Muscle of leg (tissue), 11 donors: Measurements from ENCODE around the gene CA5A. TPM values are rescaled to one million over a fixed set of nuclear protein-coding genes. Genes with fewer than 3 reads are reported as not detected.
A peak's percentile ranks its signal among the peaks of the same experiment; 100 is the strongest.
"Not testable (repeated sequence)": the region's sequence is repeated elsewhere in the genome, so short reads cannot be mapped to it uniquely, and the experiment has no call there.

ENCODE experiments used
- DNase-seq: peaks from one replicate; pipeline ENCODE4 v3.0.0; 2013
- H3K27ac ChIP-seq: one replicate; pipeline ENCODE4 v1.5.1; 2013; ENCODE audit warnings: mild to moderate bottlenecking, low read length, control low read depth
- H3K27me3 ChIP-seq: one replicate; pipeline ENCODE4 v1.6.1; 2013; ENCODE audit warnings: low read length; ENCODE audit not compliant: control insufficient read depth, insufficient read depth
- H3K36me3 ChIP-seq: one replicate; pipeline ENCODE4 v1.6.1; 2013; ENCODE audit warnings: low read length; ENCODE audit not compliant: control insufficient read depth, insufficient read depth
- H3K4me1 ChIP-seq: one replicate; pipeline ENCODE4 v1.6.1; 2013; ENCODE audit warnings: low read length; ENCODE audit not compliant: control insufficient read depth, insufficient read depth
- H3K4me3 ChIP-seq: one replicate; pipeline ENCODE4 v1.5.1; 2013; ENCODE audit warnings: low read length, control low read depth
- H3K9me3 ChIP-seq: replicated peaks from 2 replicates; pipeline ENCODE4 v1.6.1; 2013; ENCODE audit warnings: low read depth, low read length; ENCODE audit not compliant: control insufficient read depth
- WGBS: methylation state at CpG from one replicate; pipeline ENCODE4 v1.1.5; 2013; ENCODE audit warnings: missing lambda C conversion rate; ENCODE audit not compliant: insufficient coverage; 5-methylcytosine and 5-hydroxymethylcytosine counted together
- polyA plus RNA-seq, 8 donors: library from polyadenylated mRNA; unstranded; fragments of 120-200 nt; gene quantifications; one replicate each; pipeline versions ENCODE4 v1.2.1 to v1.2.3, GENCODE V29; 2013; ENCODE audit warnings: inconsistent platforms in 1 of 8, low replicate concordance in 1 of 8; ENCODE audit not compliant: insufficient read length in 8 of 8, insufficient read depth in 1 of 8
- total RNA-seq: library from RNA; stranded (reverse); fragments of 120-200 nt; gene quantifications from one replicate; pipeline ENCODE4 v1.2.4, GENCODE V29; 2013

CA5A gene
- total and polyA plus RNA-seq, 9 donors, result 0.03 to 0.26 (median 0.06) TPM; not detected in 3

DNA sequence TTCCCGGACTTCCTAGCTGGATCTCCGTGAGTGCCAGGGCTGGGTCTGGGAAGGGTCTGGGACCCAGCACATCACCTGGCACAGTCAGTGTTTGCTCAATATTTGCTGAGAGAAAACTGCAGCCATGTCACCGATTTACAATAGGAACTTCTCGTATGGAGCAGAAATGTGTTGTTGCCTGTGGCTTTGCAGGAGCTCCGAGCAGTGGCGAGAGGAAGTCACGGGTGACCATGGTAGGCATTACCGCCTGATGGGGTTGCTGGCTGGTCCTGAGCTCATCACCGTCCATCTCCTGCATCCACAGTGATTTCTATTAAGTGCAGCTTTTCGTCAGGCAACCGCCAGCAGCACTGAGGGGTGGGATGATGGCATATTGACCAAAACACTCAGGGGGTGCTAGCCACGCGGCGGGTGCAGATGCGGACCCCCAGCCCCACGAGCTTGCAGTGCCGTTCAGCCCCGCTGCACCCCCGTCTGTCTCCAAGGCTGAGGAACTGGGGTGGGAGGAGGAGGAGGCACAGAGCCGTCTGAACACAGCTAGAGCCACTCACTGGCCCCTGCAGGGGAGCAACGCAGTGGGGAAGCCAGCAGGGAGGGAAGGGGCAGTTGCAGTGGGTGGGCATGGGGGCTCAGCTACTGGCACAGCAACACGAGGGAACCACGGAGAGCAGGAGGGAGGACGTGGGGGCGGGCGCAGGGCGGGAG is 22.2 kb downstream of the CA5A start:
- not testable (repeated sequence) for H3K27ac ChIP-seq, H3K4me3 ChIP-seq, H3K36me3 ChIP-seq, DNase-seq, H3K9me3 ChIP-seq, H3K27me3 ChIP-seq
- H3K4me1 ChIP-seq, result peaks cover 26% of the 10 kb centered on the region
- 74% methylated on average over 25 of the region's 27 CpGs for WGBS

DNA sequence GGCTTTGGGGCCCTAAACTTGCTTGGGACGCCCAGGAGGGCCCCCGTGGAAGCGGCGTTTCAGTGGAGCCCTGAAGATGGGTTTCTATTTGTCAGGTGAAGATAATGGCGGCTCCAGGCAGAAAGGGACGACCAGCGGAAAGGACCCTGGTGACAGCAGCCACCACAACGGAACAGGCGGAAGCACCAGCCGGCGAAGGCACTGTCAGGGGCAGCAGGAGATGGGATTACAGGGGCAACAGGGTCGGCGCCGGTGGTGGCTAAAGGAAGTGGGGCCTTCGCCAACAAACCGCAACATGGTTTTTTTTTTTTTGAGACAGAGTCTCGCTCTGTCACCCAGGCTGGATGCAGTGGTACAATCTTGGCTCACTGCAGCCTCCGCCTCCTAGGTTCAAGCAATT is 23.6 kb downstream of the CA5A start:
- 91% methylated on average over 18 of the region's 18 CpGs for WGBS
- H3K4me3 ChIP-seq, result not testable (repeated sequence)

DNA sequence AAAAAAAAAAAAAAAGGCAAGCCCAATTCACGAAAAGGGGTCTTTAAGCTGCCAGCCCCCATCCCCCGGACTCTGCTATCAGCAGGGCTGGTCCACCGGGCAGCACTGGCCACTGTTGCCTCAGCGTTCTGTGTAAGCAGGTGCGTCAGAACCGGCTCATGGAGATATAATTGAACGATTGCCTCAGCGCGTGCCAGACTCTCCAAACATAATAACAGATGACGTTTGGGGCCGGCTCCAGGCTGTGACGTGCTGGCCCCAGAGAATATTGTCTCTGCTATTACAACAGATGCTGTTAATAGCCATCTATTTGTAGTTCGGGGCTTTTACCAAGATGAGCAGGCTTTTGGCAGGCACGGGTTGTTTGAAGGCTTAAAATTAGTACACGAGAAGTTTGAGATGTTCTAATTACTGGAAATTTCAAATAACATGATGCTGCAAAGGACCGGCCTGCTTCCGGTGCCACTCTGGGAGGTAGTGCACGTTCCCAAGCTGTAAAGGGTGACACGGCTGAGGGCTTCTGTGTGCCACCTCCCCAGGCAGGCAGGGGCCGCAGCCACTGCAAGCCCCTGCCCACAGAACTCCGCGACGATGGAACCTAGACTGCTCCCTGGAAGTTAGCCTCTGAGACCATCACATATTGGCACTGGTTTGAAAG is 25.1 kb downstream of the CA5A start:
- peaks cover 13% of the 10 kb centered on the region for H3K4me1 ChIP-seq
- peak overlapping the region; percentile 51 for H3K27ac ChIP-seq
- not testable (repeated sequence) for H3K9me3 ChIP-seq, H3K4me3 ChIP-seq, H3K36me3 ChIP-seq, H3K27me3 ChIP-seq
- 27% methylated on average over 7 of the region's 23 CpGs for WGBS
- peak; percentile 94 for DNase-seq

More for the DNA sequence above, 23.6 kb downstream of the CA5A start:
- peaks cover 14% of the 10 kb centered on the region for H3K4me1 ChIP-seq
- DNase-seq, H3K9me3 ChIP-seq, H3K27me3 ChIP-seq, H3K36me3 ChIP-seq, H3K27ac ChIP-seq: not testable (repeated sequence)

DNA sequence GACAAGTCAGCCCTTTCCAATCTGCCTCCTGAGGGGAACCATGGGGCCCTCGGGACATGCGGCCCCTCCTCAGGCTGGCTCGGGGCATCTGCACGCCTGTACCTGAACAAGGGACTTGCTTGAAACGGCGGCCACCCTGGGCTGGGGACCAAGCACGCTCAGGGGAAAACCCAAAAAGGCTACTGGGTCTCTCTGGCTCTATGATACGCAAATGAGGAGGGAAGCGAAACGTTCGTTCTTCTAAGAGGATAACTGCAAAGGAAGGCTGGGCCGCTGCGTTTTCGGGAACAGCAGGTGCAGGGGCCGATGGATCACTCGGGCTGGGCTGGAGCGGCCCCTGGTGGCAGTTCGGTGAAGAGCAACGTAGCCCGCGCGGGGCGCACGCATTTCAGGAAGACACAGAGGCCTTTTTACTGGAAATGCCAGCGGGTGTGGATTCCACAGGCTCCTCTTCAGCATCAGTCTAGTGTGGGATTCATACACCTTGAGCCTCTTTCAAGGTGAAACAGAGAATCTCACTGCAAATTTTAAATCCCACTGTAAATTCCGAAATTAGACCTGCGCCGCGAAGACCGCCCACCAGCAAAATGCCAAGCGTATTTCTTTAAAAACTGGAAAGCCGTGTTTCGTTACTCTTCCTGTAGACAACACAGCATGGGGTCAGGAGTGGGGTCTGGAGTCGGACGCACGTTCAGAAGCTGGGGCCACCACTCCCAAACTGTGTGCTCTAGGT is 27.0 kb downstream of the CA5A start:
- H3K27ac ChIP-seq, H3K4me3 ChIP-seq, H3K9me3 ChIP-seq, H3K36me3 ChIP-seq, H3K27me3 ChIP-seq: not testable (repeated sequence)
- WGBS, result 31% methylated on average over 32 of the region's 36 CpGs
- peak; percentile 44 for DNase-seq
- H3K4me1 ChIP-seq, result peaks cover 13% of the 10 kb centered on the region

DNA sequence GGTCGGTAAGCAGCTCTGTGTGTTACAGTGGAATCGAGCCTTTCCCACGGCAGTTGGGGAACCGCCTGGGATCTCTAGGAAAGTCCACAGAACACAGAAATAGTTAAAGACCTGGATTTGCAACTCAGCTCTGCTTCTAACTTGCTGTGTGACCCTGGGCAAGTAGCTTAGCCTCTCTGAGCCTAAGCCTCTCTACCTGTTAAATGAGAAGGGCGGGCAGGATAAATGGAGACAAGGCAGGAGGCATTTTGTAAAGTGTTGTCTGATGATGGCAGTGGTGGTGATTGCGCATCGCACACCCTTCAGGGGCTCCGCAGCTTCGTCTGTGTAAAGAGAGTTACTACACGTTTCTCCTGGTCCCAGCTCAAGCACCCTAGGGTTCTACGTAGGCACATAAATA is 28.2 kb downstream of the CA5A start:
- H3K36me3 ChIP-seq, DNase-seq, H3K27me3 ChIP-seq, H3K9me3 ChIP-seq, H3K27ac ChIP-seq, H3K4me3 ChIP-seq: not testable (repeated sequence)
- WGBS, result 90% methylated on average over 10 of the region's 11 CpGs
- H3K4me1 ChIP-seq, result peaks cover 13% of the 10 kb centered on the region

DNA sequence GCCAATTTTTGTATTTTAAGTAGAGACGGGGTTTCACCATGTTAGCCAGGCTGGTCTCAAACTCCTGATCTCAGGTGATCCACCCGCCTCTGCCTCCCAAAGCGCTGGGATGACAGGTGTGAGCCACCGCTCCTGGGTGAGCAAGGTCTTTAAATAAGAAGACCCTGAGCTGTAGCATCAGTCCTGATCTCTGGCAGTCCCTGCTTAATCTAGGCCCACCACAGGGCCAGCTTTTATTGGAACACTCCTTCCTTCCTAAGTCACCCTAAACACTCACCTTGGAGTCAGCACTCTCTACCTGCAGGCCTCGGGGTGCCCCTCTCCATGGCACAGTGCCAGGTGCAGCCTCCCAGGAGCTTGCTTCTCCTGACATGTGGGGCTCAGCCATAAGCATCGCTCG is 30.8 kb downstream of the CA5A start:
- H3K27me3 ChIP-seq, H3K36me3 ChIP-seq, H3K4me3 ChIP-seq, H3K27ac ChIP-seq, DNase-seq, H3K4me1 ChIP-seq, H3K9me3 ChIP-seq: not testable (repeated sequence)
- 82% methylated on average over 7 of the region's 7 CpGs for WGBS

DNA sequence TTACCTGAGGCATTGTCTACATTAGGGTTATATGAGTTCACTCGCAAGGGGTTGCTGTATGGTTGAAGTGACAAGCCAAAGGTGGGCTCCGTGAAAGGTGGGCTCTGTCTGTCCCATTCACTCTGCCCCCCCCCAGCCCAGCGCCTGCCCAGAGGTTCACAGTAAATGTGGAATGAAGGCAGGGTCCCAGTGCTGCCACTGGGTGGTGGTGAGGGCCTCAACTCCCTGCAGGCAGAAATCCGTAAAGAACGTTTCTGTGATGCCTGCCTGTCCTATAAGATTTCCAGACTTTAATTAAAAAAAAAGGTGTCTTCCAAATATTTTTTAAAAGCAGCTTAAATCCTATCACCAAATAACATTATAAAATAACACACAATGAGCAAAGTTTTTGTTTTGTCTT is 31.4 kb downstream of the CA5A start:
- not testable (repeated sequence) for H3K27ac ChIP-seq, H3K9me3 ChIP-seq, H3K4me1 ChIP-seq, H3K36me3 ChIP-seq, H3K4me3 ChIP-seq, H3K27me3 ChIP-seq, DNase-seq
- WGBS, result no CpG with 5 or more reads among the region's 5 CpGs

DNA sequence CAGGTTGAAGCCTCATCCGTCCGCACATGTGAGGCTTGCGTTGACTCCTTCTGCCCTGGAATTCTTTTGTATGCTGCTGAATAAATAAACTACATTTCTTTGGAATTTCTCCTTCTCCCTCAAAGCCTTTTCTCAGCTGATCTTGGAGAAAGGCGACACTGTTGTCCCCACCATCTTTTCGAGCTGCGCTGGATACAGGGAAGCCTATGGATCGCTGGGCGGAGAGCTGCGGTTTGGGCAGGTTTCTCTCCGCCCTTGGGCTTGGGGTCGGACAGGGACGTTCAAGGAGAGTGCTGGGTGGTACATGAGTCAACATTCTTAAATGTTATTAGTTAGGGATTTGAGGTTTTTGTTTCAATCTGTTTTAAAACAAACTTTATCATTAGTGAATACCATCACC is 35.8 kb downstream of the CA5A start:
- DNase-seq, H3K4me1 ChIP-seq, H3K36me3 ChIP-seq, H3K27me3 ChIP-seq, H3K9me3 ChIP-seq, H3K4me3 ChIP-seq, H3K27ac ChIP-seq: not testable (repeated sequence)
- WGBS, result 98% methylated on average over 6 of the region's 12 CpGs

DNA sequence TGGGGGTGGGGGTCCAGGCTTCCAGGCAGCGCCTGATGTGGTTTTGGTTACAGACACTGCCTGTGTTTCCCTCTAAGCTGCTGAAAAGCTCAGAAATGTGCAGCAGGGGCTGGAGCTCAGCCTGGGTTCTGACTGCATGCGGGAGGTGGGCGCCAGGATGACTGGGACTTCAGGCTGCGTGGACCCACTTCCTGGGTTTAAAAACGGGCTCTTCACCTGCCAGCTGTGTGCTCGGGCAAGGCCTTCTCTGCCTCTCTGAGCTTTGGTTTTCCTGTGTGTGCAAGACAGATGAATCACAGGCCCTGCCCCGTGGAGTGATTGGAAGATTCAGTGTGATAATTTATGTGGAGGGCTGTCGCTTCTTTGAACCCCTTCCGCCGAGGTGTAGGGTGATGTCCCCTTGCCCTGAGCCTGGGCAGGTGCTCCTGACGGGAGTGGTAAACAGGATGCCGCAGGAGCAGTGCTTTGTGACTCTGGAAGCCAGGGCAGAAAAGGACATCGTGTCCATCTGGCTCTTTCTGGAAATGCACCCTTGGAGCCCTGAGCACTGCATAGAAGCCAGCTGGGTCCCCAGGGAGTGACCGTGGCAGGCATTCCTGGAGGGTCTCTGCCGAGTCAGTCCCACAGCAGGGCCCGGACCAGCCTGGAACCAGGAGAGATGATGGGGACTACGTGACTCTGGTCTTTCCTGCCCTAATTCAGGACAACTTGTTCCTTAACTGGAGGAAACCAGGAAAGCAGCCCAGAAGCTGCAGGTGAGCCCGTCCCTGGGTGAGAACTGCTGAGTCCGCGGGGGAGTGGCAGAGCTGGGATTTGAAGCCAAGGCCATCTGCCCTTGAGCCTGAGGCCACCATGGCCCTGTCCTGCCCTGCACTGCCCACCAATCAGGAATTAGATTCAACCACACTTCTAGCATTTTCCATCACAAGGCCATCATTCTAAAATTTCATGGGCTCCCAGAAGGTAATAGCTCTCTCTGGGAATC is 38.5 kb downstream of the CA5A start:
- WGBS, result 74% methylated on average over 18 of the region's 20 CpGs
- peaks cover 5% of the 10 kb centered on the region for H3K27me3 ChIP-seq
- no peaks in the 10 kb centered on the region for H3K36me3 ChIP-seq
- no peaks in the 10 kb centered on the region for H3K4me1 ChIP-seq
- DNase-seq, result no peak
- no peak overlapping the region for H3K27ac ChIP-seq
- no peak overlapping the region for H3K4me3 ChIP-seq
- H3K9me3 ChIP-seq, result no peaks in the 10 kb centered on the region
